ENCODE results near the gene ADAMTS5. TPM values are rescaled to one million over a fixed set of nuclear protein-coding genes. Genes with fewer than 3 reads are reported as not detected.

Gene ADAMTS5
- total and polyA plus RNA-seq, 2 of the 13 experiments (the other 11 are each of a cell fraction or from before 2014, with no cell fraction given) = not detected

GRCh38 chr21:26935977-26936376, 30.9 kb downstream of the ADAMTS5 start (continued):
- no peak for TF ChIP-seq ZBTB43 (CRISPR knock-in tag; conservative IDR thresholded peaks at IDR 0.05)
- no peak for TF ChIP-seq CCAR2 (optimal IDR thresholded peaks at IDR 0.05; ENCODE audit: low read depth, low read length)
- TF ChIP-seq ZBTB3 (CRISPR knock-in tag; IDR thresholded peaks at IDR 0.05; ENCODE audit: borderline replicate concordance, low read depth) = no peak
- TF ChIP-seq BHLHE40 (IDR thresholded peaks at IDR 0.05; ENCODE audit: low read length) = no peak
- no peak for TF ChIP-seq GMEB1 (CRISPR knock-in tag; IDR thresholded peaks at IDR 0.05; ENCODE audit: borderline replicate concordance)

- ChIA-PET CTCF (ENCODE audit: low intra/inter-chr PET ratio, low total read pairs) (no interaction called here), POLR2A (no interaction called here)
- no TSS peak for BruUV-seq (replicated peaks)
- Histone ChIP-seq H3K36me3 (replicated peaks in 1 of 2; ENCODE audit: control insufficient read depth in 1 of 2, insufficient read depth in 2 of 2, low read length in 2 of 2) (no peaks in the 10 kb centered on the region), H3K4me3 (replicated peaks in 1 of 3; ENCODE audit: insufficient read depth in 1 of 3, low read depth in 2 of 3, low read length in 3 of 3) (no peak overlapping the region), H3K9ac (ENCODE audit: insufficient read depth, low read depth, low read length) (no peak overlapping the region), H3K27me3 (ENCODE audit: control insufficient read depth in 1 of 2, insufficient read depth in 2 of 2, low read length in 2 of 2) (no peaks in the 10 kb centered on the region), H3K27ac (ENCODE audit: extremely low read length, insufficient read depth, low read length) (no peak overlapping the region), H3K4me1 (ENCODE audit: insufficient read depth, low read length) (no peaks in the 10 kb centered on the region), H3K9me3 (ENCODE audit: low read length) (peaks cover 69% of the 10 kb centered on the region), H3K4me2 (ENCODE audit: low read depth, low read length) (no peak overlapping the region), H2AFZ (ENCODE audit: low read length) (no peak overlapping the region), H3K79me2 (ENCODE audit: insufficient read depth, low read length) (no peaks in the 10 kb centered on the region), H4K20me1 (ENCODE audit: insufficient read depth, low read length) (no peaks in the 10 kb centered on the region)
- DNase-seq (ENCODE audit: low spot score) (no peak), FAIRE-seq (no peak), ATAC-seq (no peak)
- WGBS (ENCODE audit: low lambda C conversion rate) = 54% methylated on average over 8 of the region's 11 CpGs
- TF ChIP-seq AHR (CRISPR knock-in tag; IDR thresholded peaks at IDR 0.05) (no peak), ZNF713 (CRISPR knock-in tag; IDR thresholded peaks at IDR 0.05) (no peak)
- intact Hi-C loops (cut with micrococcal nuclease; ENCODE audit: unreplicated experiment) (no loop called here), in situ Hi-C loops (cut with HindIII; ENCODE audit: extremely low pct_ligation_motif_present, low pct_unique_long_range_greater_than_20kb) (no loop called here)
Observed at GRCh38 chr21:26934383-26934782, 32.5 kb downstream of the ADAMTS5 start.

Measured in HepG2 (cell line).